Hindlimb muscle (tissue), 1 donor: ENCODE measurements around the gene PACRG. TPM values are rescaled to one million over a fixed set of nuclear protein-coding genes. Genes with fewer than 3 reads are reported as not detected.

Experiments used
- DNase-seq: peaks from one replicate; pipeline ENCODE4 v3.0.0-alpha.2; 2013
- polyA plus RNA-seq: library from polyadenylated mRNA; unstranded; fragments of 120-200 nt; gene quantifications from one replicate; pipeline ENCODE4 v1.2.1, GENCODE V29; 2013; ENCODE audit not compliant: insufficient read length

Gene PACRG
- polyA plus RNA-seq, 1 donor: 1.7 TPM

GRCh38 chr6:163338671-163339405 lies 611.1 kb downstream of the PACRG start:
- DNase-seq: peak; percentile 76

GRCh38 chr6:163339466-163339865 lies 611.7 kb downstream of the PACRG start:
- no peak for DNase-seq

- DNase-seq: no peak
These were observed 612.6 kb downstream of the PACRG start for GRCh38 chr6:163340201-163340887.

GRCh38 chr6:163341224-163342061 lies 613.7 kb downstream of the PACRG start:
- DNase-seq: no peak

- DNase-seq: no peak
These were observed 615.1 kb downstream of the PACRG start for GRCh38 chr6:163342571-163343539.

GRCh38 chr6:163343609-163344008 lies 615.8 kb downstream of the PACRG start:
- no peak for DNase-seq

GRCh38 chr6:163344411-163344810 lies 616.6 kb downstream of the PACRG start:
- DNase-seq: no peak

GRCh38 chr6:163345931-163346330 lies 618.2 kb downstream of the PACRG start:
- DNase-seq: no peak

GRCh38 chr6:163346497-163346961 lies 618.8 kb downstream of the PACRG start:
- DNase-seq: no peak

- no peak for DNase-seq
These were observed 619.3 kb downstream of the PACRG start for GRCh38 chr6:163347021-163347446.

- DNase-seq: no peak
These were observed 621.3 kb downstream of the PACRG start for GRCh38 chr6:163348789-163349680.

- DNase-seq: no peak
These were observed 621.9 kb downstream of the PACRG start for GRCh38 chr6:163349696-163350095.

- DNase-seq: no peak
These were observed 623.2 kb downstream of the PACRG start for GRCh38 chr6:163351013-163351412.

GRCh38 chr6:163352011-163352685 lies 624.4 kb downstream of the PACRG start:
- no peak for DNase-seq

GRCh38 chr6:163352966-163353365 lies 625.2 kb downstream of the PACRG start:
- DNase-seq: no peak

GRCh38 chr6:163354085-163354484 lies 626.3 kb downstream of the PACRG start:
- DNase-seq: no peak

GRCh38 chr6:163354761-163355425 lies 627.1 kb downstream of the PACRG start:
- peak; percentile 69 for DNase-seq

- peak; percentile 62 for DNase-seq
These were observed 627.7 kb downstream of the PACRG start for GRCh38 chr6:163355426-163355991.

GRCh38 chr6:163356324-163356723 lies 628.5 kb downstream of the PACRG start:
- no peak for DNase-seq
